ENCODE results near the gene TOP3B.

DNA sequence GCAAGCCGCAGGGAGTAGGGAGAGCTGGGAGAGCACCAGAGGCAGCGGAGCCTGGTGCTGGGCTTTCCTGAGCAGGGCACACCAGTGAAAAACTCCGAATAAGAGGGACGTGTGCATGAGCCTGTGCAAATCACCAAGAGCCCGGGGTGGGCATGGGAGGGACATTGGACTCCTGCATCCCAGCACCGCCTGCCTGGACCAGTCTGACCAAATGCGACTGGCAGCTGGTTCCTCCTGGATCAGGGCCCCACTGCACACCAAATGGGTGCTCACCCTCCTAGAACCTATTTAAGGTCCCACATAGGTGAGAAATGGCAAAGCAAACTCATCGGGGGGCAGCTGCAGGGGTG lies 33.0 kb downstream of the TOP3B start:
- TF ChIP-seq TAF1 (IDR thresholded peaks at IDR 0.05; ENCODE audit: low read depth, low read length) (no peak), POLR2AphosphoS5 (IDR thresholded peaks at IDR 0.05; ENCODE audit: low read depth, low read length) (no peak), POLR2A (IDR thresholded peaks at IDR 0.05; ENCODE audit: low read depth, low read length) (no peak), POU2F2 (IDR thresholded peaks at IDR 0.05; ENCODE audit: low read depth, low read length) (no peak), SPI1 (IDR thresholded peaks at IDR 0.05; ENCODE audit: low read depth, low read length) (no peak)
